Inferior parietal cortex (tissue), 1 donor: ENCODE data around the gene COL18A1.

Experiments
- DNase-seq: peaks from one replicate; pipeline ENCODE4 v3.0.0-alpha.2; 2016; ENCODE audit errors: extremely low spot score

The COL18A1 gene

DNA sequence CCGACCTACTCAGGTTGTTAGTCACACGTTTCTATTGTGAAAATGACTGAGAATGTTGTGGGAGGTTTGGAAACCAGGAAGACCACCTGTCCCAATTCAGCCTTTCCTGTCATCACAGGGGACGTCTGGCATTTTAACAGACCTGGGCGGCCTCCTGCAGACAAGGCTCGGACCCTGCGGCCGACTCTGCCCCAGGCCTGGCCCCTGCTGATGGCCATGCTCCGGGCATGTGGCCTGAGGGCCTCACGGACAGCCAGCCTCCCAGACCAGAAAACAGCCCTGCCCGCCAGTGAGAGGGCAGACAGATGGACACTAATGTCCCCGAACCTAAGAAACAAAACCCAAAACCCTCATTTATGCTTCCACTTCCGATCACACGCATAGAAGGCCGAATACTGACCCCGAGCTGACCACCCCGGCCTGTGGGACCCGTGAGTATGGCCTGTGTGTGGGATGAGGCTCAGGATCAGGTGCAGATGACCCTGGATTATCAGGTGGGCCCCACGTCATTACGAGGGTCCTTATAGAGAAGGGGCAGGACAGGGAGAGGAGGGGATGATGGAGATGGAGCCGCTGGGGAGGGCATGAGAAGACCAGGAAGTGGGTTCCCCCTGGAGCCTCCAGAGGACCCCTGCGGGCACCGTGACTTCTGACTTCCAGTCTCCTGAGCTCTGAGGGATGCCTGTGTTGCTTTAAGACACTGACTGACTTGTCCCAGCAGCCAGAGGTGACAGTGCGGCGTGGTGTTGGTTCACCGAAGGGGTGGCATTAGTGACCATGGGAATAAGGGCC, 9.6 kb downstream of the COL18A1 start:
- no peak for DNase-seq

DNA sequence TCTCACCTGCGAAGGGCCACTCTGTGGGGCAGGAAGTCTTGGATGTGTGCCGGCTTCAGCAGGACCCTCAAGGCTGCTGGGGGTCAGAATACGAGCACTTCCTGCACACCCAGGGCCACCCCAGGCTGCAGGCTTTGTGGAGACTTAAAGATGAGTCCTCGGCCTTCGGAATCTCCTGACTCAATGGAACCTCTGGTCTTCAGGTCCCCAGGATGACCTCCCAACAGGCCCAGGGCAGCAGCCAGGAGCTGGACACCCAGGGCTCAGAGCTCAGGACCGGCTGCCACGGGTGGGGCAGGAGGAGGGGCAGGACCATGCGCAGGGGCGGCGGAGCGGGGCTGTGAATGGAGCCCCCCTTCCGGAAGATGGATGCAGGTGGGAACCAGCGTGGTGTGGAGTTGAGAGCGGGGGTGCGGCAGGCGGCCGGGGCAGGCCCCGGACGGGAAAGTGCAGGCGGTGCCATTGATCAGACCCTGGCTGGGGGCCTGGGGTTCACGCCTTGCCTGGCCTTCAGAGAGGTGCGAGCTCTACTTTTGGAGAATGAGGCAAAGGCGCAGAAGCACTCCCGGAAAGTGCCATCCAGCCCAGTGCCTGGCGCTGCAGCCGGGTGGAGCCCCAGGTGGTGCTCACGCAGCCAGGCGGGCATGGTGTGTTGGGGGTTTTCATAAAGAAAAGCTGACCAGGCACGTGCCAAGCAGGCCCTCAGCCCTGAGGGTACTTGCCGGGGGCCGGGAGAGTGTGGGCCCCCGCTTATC, 10.4 kb downstream of the COL18A1 start:
- DNase-seq = no peak

DNA sequence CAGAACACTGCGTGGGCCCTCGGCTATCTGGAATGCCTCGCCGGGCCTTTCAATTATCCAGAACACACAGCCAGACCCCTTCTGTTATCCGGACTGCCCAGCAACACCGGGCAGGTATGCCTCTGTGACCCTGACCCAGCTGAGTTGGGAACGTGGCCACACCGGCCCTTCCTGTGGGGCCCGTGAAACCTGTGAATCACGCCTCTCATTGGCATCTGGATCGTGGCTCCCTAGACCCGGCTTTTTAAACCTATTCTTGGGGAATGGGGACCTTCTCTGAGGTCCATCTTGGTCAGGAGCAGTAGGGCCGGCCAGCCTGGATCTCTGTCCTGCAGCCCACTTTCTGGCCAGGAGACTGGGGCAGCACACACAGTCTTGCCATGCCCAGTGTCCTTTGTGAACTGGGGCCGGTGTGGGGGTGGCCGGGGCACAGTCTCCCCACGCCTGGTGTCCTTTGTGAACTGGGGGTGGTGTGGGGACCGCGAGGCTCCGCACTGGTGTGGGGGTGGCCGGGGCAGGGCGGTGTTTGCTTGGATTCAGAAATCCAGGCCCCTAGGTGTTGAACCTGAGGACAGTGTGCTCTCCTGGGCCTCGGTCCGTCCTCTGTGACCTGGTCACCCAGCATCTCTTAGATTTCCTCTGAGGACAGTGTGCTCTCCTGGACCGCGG, 11.1 kb downstream of the COL18A1 start:
- DNase-seq = no peak

DNA sequence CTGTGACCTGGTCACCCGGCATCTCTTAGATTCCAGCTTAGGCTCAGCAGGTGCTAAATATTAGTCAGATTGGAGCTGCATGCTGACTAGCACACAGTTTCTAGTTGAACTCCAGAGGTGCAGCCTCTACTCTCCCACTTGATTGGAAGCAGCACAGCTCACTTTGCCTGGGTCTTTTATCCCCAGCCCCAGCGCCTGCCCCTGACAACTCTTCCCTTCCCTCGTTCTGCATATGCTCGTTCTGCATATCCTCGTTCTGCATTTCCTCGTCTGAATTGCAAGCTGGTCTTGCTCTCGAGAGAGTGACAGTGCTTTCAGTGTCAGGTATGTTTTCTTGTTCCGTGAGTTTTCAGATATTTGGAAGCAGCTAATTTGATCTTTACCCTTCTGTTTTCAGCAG, 11.7 kb downstream of the COL18A1 start:
- no peak for DNase-seq

DNA sequence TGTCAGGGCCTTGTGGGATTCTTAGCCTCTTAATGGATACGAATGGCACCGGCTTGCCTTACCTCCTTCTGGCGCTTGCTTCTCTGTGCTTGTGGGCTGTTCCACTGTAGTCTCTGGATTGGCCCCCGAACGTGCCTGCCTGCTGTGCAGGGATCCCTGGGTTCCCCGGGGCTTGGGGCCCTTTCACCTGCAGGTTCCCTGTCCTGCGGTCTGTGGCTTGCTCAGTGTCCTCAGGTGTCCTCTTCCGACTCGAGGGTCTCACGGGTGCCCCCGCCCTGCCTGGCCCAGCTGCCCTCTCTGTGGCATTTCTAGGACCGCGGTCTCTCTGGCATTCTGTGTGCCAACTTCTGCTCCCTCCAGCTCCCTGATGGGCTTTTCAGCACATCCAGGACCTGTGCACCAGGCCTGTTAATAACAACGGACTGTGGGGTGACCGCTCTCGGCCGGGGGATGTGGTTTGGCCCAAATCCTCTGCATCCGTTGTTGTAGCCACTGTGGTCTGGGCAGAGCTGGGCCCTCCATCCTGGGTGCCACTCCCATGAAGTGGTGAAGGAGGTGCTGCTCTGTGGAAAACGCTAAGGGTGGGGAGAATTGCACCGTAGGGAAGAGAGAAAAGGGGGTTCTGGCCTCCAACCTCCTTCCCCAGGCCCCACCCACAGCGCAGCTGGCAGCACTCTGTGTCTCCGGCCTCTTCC, 12.4 kb downstream of the COL18A1 start:
- DNase-seq = no peak

DNA sequence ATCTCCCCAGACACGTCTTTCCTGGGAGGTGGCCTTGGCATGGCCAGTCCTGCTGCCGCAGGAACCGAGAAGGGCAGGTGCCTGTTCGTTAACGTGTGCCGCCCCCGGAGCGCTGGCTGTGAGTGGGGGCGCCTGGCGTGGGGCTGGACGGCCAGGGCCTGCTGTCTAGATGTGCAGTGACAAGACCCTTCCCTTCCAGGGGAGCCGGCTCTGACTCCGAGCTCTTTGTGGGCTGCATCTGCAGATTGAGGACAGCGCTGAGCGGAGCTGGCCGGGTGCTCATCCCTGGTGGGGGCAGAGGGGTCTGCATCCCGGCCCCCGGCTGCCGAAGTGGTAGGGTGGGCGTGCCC, 13.0 kb downstream of the COL18A1 start:
- no peak for DNase-seq

DNA sequence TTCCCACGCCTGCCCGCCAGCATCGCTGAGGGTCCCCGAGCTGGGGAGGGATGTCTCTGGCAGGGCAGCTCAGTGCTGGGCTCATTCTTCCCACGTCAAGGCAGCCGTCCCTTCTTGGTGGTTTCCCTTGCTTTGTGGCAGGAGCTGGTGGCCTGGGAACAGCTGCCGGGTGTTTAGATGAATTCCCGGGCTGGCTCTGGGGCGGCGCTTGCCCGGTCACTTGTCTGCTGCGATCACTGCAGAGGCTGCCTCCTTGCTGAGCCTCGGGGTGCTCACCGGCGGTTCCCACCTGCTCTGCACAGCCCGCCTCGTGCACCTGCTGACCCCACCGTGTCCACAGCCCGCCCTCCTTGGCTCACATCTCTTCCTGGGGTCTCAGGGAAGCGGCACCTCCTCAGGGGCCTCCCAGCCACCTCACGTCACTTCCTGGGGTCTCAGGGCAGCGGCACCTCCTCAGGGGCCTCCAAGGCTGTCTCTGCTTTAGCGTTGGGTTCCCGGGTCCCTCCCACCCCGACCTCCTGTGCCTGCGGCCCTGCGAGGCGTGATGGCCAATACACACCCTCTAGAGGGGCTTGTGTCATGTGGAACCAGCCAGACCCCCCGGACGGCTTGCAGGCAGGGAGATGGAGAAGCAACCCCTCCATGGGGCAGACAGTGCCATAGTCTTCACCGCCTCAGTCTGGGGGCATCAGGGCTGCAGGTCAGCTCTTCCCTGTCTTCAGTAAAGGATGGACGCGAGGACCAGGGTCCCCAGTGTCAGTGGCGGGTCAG, 13.5 kb downstream of the COL18A1 start:
- no peak for DNase-seq

DNA sequence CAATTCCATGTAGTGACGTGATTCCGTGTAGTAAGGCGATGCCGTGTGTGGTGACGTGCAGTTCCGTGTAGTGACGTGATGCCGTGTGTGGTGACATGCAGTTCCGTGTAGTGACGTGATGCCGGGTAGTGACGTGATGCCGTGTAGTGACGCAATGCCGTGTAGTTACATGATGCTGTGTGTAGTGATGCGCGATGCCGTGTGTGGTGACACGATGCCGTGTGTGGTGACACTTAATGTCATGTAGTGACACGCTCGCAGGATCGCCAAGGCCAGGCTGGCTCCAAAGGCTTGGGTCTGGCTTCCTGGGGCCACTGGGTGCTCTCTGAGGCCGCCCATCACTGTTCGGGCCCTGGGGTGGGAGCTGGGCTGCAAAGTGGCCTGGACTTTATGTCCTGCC, 14.2 kb downstream of the COL18A1 start:
- no peak for DNase-seq

DNA sequence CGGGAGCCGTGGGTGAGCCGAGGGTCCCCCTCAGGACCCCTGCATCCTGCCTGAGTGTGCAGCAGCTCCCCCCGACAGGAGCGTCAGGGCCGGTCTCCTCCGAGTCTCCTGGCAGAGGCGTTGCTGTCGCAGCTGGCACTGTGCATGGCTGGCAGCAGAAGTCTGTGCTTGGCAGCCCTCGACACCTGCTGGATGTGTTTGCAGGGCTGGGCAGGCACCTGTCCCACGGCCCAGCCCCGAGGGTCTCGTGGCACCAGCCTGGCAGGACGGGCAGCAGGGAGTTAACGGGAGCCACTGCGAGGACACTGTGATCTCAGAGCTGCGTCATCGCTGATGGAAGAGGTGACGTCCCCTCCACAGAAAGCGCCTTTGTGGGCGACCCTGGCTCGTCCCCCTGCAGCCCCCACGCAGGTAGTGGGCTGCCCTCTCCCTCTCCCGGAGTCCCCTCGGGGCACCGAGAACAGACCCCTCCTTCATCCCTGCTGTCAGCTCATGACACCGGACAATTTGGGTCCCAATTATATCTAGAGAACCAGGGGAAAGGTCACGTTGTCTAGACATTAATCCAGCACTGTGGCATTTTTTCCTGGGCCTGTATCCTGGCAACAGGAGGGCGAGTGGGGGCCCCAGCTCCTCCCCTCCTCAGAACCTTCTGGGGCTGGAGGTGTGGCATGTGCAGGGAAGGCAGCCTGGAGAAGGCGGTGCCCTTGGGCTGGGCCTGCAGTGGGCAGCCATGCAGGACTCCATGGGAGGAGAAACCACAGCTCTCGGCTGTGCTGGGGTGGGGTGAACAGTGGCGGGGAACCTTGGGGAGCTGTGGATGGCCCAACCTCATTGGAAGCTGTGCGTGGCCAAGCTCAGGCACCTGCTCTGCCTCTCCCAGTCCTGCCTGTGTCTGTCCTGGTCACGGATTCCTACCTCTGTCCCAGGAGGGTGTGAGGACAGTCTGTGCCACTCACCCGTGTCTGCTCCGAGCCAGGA, 15.4 kb downstream of the COL18A1 start:
- DNase-seq = no peak

DNA sequence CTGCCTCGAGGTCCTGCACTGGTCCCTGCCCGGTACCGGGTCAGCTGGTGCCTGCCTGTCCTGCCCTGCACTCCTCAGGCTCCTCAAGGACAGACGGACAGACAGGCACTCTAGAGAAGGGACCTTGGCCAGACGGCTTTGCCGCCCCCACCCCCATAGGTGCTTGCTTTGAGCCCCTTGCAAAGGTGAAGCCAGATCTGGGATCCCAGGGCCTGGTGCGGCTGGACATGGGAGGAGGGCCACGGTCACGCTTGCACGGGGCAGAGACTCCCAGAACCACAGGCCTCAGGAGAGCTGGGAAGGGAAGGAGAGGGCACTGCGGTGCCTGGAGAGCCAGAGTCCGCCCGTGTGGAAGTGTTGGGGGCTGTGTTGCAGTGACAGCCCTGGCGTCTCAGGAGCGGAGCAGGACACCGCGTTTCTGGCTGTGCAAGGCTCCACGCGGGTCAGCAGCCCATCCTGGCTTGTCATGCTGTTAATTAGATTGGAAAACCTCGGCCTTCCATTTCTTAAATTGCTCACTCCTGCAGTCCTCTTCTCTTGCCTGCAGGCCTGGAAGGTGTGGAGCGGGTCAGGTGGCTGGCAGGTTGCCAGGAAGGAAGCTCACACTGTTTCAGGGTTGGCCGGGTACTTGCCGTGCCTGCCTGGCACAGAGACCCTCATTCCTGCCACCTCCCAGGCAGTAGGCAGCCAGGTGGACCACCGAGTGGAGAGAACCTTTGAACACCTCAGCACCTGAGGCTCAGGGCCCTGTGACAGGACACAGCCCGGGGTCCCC, 16.3 kb downstream of the COL18A1 start:
- no peak for DNase-seq

DNA sequence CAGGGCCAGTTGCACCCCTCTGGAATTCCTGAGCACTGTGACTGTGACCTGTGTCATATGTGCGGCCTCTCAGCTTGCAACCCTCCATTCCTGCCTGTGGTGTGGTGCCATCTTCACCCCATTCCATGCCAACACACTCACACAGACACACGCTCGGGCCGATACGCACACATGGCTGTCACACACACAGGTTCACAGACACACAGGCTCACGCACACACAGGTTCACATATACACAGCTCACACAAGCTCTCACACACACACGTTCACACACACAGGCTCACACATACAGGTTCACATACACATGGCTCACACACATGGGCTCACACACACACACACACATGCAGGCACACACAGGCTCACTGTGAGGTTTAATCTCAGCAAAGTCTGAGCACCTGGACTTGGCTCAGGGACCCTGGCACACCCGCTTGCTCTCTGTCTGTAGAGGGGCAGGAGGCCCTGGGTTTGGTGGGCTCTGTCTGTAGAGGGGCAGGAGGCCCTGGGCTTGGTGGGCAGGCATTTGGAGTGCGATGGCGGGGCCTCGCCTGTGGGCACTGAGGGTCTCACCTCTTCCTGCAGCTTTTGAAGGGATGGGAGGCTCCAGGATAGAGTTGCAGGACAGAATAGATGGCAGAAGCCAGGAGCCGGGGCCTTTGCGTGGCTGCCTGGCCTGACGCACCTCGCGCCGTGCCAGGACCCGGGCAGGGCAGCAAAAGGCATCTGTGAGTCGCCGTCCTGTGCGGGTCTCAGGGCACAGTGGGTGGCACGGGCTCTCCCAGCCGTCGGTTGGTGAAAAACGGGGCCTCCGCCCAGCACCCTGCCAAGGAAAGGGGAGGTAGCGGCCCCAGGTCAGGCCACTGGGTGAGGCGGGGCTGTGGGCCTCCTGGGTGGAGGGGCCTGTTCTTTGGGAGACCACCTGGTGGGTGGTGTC, 17.1 kb downstream of the COL18A1 start:
- no peak for DNase-seq

DNA sequence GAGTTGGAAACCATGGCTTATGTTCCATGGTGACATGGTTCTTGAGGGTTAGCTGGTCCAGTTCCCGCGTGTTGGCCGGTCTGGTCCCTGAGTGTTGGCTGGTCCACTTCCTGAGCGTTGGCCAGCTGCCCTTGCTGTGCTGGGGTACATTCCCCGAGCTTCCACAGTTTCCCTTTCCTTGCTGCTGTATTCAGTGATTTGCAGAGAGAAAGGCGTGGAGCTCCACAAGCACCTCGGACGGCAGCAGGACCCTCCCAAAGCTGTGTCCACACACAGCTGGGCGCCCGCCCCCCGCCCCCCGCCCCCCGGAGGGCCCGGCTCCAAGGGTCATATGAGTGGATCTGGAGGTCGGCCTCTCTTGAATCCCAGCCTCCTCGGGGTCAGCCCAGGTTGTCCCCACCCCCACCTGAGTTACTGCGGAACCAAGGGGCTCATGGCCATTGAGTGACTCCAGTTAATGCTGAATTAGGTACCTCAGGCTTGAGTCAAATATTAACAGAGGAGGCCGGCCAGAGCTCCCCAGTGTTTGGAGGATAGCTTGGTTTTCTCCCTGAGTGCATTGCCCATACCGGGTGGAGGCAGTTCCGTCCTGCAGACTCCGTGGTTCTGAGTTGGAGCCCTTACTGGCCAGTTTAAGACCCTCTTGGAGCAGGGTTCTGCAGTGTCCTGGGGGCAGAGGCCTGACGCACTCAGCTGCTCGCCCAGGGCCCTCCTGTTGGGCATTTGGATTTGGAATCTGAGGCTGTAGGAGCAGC, 18.4 kb downstream of the COL18A1 start:
- DNase-seq = no peak

DNA sequence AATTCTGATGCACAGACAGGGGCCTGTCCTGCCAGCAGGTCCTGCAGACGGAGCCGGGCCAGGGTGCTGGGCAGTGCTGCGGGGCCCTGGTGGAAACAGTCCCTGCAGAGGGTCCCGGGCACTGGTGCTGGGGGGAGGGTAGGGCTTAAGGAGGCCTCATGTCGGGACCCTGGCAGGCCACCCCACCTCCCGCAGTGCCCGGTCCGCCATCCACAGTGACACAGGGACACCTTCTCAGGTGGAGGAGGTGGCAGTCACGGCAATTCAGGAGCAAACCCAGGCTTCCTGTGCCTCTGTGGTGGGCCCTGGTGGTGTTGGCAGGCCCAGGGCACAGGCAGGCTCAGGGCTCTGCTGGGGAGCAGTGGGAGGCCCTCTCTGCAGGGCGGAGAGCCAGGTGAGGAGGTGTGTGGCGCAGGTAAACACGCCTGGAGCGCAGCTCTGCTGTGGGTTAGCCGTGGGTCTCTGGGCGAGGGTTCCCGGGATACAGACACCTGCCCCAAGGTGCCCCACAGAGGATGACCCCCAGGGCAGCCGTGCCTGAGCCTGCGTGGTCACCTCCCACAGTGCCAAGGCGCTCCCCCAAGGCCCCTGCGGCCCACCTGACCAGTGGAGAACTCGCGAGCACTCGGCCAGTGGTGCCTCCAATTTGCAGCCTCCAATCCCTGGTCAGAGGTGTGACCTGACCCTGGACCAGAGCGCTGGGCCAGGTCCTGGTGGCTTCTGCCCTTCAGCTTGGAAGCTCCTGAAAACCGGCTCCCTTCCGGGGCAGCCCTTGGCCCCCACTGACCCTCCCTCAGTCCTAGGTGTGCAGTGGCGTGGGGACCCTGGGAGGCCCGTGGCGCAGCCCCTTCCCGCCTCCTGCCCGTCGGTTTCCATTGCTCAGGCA, 19.2 kb downstream of the COL18A1 start:
- DNase-seq = no peak

DNA sequence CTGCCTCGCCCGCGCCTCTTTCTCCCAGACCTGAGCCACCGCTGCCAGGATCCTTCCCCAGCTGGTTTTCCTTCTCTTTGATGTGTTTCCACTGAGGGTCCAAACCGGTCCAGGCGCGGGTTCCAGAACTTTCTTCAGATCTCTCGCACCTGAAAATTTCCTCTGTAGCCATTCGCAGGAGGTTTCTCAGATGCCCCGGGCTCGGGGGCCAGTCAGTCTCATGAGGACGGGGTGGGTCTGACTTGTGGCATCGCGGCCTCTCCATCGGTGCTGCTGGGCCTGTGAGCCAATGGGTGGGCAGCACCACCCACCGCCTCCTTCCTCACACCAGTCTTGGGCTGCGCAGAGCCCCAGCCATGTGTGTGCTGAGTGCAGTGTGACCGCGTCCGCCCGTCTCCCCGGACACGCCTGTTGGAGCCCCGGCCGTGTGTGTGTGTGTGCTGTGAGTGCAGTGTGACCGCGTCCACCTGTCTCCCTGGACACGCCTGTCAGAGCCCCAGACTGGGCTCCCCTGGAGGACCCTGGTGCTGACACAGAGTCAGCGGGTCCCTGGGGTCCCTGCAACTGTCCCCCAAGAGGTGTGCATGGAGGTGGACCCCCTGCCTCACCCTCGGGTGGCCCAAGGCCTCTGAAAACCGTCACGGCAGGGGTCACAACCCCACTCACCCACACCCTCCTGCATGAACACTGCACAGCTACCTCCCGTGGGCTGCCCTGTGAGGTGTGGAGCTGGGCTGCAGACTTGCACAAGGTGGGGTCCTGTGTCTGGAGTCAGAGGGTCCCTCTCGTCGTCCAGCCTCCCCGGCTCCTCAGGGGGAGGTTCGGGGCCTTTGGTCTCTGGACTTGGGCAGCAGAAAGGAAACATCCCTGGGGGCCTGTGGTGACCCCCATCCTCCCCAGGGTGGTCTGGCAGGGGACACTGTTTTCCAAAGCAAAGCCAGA, 20.2 kb downstream of the COL18A1 start:
- no peak for DNase-seq
